SW480 (cell line): Measurements from ENCODE around the gene FHOD3.

Source experiments
- DNase-seq: peaks from one replicate; pipeline ENCODE4 v3.0.0-alpha.2; 2016; ENCODE audit warnings: low spot score

Gene FHOD3

DNA sequence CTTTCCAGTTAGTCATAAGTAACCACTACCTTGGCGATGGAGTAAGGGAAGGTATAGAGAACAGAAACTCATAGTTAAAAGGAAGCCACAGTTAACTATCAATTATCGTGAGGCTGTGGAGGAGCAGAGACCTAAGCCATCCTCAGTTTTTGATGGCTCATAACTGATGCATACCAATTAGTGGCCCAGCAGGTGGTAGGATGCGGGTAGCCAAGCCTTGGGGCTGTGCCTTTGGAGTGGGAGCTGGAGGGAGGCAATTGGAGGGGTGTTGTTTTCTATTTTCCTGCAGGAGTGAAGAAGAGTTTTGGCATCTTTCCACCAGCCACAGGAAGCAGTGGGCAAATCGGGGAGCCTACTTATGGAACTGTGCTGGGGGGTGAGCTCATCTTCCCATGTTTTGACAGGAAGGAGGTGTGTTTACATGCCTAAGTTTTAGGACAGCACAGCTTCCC, 336.5 kb downstream of the FHOD3 start:
- no peak for DNase-seq

DNA sequence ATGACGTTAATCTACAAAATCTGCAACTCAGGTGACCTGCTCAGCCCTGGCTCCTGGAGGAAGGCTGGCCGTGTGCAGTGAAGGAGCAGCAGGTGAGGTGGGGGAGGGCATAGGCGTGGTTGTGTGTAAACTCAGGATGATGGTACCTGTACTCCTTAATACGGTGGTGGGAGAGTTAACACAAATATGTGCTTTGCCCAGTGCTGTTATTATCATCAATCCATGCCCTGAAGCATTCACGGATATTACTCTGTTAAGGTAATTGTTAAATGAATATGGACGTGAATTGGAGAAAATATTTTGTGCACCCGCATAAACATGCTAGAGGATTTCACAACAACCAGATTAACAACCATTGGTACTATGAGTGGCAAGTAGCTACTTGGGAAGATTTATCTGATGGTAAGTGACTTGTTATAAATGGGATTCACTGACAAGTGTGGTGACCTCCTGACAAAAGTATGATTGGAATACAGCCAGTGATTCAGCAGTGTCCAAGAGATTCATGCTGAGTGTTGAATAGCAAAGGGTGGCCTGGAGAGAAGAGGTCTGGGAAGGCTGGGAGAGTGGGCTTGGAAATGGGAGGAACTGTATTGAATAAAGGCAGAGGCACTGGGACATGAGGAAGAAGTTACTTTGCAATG, 337.2 kb downstream of the FHOD3 start:
- no peak for DNase-seq

DNA sequence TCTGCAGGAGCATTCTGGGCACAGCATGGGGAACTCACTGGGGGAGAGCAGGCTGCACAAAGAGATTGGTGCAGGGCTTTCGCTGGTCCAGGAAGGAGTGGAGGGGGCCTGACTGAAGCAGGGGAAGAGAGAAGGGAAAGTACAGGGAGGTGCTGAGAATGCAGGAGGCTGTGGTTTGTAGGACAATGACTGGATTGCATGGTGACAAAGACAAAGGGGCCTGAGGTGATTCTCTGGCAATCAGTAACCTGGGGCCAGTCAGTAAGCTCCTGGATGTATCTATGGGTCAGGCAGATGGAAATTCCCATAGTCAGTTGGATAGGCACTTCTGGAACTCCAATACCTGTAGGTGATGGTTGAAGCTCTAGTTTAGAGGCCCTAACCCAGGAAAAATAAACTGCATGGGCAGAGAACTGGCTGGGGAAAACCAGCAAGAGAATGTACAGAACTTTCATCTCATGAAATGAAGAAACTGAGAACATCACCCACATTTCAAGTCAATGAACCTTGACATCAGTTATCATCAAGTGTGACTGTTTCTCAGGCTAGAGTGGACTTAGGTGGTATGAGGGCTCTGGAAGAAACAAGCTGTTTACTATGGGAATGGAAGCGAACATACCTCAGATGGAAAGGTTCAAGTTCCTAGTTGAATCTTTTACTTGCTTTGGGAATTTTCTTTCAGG, 338.0 kb downstream of the FHOD3 start:
- no peak for DNase-seq

DNA sequence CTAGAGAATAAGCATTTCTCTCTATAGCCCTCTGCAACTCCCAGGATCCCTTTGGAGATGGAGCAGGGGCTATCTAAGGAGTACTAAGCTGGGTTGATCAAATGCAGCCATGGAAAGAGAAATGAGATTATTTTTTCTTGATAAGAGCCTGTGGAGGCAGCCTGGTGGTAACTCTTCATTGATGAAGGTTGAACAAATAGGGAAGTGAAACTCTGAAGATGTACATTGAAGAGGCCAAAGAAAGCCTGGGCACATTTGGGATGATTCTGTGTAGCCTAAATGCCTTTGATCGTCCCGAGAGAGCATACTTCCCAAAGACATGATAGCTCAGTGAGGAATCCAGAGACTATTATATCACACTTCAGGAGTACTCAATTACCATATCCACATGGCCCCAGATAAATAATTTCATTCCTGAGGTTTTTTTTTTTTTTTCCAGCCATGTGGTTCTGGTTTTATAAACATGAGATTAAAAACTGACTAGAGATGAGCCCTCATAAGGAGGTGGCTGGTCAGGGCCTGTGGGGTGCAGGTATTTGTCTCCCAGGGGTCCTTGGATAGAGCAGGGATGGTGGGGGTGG, 338.8 kb downstream of the FHOD3 start:
- no peak for DNase-seq

DNA sequence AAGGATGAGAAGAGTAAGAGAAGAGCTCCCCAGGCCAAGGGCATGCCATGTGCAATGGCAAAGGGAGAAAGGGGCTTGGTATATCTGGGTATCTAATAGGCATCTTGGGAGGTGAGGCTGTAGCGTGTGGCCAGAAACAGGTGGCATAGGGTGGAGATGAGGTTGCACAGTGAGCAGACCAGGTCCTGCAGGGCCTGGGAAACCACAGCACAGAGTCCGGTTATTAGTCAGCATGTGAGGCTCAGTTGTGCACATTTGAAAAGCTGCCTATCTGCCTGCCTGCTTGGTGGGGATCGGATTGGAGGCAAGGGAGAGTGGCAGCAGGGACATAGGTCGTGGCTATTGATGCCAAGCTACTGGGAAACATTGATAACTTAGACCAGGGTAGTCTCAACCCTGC, 340.7 kb downstream of the FHOD3 start:
- DNase-seq = no peak

DNA sequence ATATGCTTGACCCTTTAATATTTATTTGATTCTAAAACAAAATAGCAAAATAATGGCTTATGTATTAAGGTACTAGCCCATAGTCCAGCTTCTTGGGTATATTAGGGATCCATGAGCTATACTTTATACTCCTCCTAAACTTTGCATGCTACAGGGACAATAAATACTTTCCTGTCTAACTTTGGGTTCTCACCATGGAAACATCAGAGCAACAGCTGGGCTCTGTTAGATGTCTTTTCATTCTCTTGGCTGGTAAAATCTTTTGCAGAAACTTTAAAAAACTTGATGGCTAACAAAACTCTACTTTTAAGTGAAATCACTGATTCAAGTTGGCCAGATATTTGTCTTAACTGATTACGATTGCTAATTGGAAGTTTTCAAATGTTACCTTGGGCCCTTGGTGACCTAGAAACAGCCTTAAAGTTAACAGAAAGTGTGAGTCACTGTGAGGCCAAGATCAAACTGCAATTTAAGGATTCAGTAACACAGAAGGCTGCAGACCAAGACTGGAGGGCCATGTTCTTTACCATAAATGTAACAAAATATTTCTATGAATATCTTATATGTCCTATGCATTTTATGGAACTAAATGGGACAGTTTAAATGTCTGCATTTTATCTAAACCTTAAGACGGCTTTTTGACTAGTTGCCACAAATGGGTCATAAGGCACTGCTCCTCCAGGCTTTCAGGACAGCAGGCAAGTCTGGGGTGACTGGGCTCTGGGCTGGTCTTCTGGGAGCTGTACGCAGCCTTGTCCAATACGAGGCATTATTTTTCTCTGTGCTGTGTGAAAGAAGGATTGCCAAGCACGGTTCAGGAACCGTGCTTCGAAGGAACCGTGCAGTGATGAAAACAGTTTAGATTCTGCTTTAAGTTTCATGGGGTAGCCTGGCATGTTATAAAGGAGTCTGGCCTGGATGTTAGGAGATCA, 342.8 kb downstream of the FHOD3 start:
- DNase-seq = no peak

DNA sequence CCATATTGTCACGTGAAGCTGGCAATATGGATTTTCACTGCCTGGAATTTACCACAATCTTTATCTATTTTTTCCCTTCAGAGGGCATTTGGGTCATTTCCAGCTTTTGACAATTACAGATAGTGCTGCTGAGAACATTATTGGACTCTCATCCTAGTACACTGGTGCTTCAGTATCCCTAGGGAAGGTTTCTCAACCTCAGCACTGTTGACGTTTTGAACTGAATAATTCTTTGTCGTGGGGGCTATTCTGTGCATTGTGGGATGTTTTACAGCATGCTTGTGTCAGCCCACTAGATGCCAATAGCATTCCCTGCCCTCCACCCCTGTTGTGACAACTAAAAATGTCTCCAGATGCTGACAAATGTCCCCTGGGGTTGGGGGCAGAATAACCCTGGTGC, 345.5 kb downstream of the FHOD3 start:
- no peak for DNase-seq

DNA sequence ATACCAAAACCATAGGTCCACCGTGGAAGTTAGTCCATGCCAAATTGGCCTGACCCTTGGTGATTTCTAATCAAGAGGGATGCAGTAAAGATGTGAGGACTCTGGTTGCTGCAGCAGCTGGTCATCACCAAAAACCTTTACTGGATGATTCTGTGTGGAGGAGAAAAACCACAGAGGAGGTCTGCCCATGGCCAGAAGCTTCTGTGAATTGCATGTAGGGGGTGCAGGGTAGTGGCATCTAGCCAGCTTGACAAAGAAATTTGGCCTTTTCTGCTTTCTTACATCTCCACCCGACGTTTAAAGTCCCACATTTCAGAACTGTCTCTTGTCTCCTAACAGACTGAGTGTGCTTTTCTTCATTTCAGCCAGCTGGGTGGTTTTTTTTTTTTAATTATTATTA, 351.3 kb downstream of the FHOD3 start:
- no peak for DNase-seq

DNA sequence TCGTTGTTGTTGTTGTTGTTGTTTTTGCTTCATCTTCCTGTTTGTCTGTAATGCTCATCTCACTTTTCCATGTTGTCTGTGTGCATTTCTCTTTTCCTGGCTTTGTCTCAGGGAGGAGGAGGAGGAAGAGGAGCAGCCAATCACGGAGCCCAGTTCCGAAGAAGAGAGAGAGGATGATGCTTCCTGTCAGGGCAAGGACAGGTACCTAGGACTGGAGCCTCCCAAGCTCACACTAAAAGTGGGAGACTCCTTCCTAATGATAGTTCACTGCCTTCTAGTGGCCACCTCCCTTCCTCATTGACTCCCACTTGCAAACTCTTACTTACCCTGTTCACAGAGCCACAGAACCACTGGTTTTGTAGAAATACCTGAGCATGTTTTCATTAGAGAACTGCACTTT, 351.7 kb downstream of the FHOD3 start:
- no peak for DNase-seq

DNA sequence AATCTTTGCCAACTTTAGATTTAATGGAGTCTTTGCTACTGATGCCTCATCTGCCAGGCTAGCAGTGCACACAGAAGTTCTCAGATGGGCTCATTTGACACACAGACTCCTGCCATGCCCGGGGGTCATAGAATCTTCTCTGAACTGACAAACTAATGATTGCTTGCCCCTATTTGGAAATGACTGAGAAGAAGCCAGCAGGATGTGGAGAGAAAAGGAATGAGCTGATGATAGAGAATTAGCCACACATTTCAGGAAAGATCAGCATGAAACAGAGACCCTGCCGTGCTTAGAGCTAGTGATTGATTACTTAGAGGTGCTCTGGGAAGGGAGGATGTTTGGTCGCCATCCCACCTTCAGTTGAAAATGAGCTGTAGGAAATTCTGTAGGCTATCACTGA, 352.8 kb downstream of the FHOD3 start:
- DNase-seq = no peak

DNA sequence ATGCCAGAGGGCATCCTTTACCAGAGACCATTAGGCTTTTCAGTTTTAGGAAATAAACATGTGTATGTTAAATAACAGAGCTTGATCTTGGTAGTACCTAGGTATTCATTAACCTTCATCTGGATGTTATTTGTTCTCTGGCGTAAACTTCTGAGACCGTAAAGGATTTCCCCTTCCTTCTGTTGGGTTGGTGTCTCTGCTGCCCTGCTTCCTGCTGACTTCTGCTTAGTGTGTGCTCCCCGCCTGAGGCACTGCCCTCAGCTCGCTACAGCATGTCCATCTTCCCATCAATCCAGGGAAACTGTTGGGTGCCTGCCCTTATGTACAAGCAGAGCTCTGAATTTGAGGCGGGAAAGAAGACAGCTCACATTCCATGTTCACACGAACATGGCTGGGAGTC, 353.4 kb downstream of the FHOD3 start:
- DNase-seq = no peak

DNA sequence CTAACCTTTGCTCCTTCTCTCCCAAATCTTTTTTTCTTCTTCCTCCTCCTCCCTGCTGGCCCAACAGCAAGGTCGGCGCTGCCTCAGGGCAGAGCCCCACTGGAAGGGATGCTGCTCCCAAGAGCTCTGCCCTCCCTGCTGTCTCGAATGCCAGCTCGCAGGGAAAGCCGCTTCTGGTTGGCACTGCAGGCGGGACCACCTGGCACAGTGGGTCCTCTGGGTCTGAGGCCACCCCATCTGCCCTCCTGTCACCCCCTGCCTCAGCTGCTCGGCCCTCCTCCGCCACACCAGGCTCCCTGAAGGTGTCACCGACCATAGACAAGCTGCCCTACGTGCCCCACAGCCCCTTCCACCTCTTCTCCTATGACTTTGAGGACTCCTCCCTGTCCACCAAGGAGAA, 355.0 kb downstream of the FHOD3 start:
- no peak for DNase-seq

DNA sequence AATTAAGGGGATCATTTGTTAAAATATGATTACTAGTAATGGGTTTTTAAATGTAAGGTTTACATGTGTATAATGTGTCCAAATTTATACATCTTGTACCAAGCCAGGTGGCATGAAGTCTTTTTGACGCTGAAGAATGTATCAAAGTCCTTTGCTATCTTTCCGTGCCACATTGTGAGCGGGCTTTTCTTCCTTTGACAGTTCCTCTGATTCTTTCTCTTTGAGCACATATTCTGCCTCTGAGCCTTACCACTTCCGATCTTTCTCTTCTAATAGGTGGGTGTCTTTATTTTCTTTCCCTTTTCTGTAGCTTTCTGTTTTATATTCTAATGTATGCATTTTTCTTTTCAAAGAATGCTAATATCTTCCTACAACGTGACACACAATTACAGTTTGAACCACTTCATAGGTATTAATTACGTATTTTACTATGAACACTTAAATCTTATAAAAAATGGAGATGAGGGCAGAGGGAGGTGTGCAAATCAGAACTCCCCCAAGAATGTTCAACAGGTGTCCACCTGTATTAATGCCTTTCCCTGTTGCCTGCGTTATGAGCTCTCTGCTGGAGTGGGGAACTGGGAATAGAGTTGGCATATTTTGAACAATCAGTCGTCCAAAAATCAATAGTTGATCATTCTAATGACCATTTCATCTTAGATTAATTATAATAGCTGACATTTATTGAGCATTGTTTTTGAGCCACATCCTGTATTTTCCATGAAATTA, 355.8 kb downstream of the FHOD3 start:
- DNase-seq = no peak

DNA sequence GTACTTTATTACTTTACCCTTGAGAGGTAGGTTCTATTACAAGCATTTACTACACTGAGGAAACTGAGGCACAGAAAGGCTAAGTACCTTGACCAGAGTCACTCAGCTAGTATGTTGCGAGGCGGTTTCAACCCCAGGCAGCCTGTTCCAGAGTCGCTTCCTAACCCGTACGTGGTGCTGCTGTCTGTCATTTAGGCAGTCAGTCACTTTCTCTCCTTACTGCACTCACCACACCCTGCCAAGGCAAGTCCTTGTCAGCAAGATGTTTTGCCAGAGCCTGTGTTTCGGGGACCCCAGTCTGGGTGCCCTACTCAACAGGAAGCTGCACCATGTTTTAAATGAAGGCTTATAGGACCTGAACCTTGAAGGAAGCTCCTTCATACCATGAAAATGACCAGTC, 356.4 kb downstream of the FHOD3 start:
- no peak for DNase-seq

DNA sequence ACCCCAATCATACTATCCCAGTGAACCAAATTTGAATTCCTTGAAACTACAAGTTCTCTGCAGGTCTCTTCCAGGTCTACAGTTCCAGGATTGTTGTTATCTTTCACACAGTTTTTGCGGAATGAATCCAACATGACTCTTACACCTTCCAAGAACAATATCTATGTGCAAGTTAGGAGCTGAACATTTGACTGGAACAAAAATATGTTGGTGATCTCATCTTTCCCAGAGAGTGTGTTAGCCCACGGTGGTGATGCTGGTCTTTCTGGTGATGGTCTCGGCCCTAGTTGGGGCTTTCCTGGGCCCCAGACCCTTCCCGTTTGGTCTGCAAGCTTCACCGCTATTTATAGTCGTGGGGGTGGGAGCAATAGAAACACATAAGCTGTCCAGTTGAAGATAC, 357.6 kb downstream of the FHOD3 start:
- no peak for DNase-seq

DNA sequence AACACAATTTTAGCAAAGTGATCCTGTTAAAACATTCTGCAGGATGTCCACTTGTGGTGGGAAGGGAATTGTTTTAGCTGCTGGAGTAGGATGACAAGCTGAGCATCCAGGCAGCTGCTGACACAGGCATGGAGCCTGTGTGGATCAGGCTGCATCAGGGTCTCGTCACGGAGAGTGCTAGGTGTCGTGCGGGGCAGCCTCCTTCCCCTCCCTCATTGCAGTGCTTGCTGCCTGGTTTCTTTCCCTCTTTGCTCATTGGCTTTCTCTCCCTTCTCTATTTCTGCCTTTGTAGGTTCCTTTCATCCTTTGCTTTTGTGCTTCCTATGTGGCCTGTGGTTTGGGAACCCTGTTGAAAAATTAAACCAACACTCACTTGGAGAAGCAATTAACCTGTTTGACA, 358.4 kb downstream of the FHOD3 start:
- DNase-seq = no peak

DNA sequence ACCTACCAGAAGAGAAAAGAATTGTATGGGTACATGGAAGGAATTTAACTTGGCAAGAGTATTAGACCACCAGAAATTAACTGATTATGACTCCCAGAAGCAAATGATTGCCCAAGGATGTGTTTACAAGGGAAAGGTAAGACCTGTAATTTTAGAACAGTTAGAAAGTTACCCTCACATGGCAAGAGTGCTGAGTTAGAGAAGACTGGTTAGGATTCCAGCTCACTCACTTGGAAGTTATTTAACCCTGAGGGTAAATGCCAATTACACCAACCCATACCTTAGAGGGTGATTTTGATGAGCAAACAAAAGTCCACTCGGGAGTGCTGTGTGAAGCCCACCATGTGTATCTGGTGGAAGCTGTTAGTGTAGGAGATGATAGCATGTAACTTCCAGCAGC, 361.1 kb downstream of the FHOD3 start:
- no peak for DNase-seq

DNA sequence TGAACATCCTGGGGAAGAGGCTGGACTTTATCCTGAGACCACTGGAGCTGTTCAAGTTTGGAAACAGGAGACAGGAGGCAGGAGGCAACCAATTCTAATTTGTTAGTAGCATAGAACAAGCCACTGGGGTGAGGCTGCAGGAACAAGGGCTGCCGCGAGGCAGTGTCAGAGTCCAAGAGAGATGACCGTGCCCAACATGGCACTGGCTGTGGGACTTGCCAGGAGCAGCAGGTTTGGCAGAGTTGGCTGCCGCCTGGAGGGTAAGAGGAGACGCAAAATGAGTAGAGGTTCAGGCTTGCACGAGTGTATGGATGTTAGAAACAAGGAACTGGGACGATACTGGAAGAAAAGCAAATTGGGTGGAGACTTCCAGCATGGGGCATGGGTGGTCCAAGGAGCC, 362.8 kb downstream of the FHOD3 start:
- DNase-seq = no peak

DNA sequence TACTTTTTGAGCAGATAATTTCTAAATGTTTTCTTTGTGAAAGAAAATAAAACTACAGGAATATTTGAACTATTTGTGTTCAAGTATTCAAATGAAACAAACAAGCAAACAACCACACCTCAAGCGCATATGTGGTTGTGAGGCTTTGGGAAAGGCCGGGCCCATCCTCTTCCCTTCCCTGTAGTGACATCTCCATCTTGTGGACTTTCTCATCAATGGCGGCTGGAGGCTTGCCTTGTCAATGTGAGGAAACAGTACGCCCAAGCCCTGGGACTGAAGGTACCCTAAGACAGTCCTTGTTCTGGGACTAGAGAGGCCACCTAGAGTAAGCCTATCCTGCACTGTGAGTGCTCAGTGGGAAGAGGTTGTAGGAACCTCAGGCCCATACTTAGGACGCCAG, 364.5 kb downstream of the FHOD3 start:
- DNase-seq = no peak

DNA sequence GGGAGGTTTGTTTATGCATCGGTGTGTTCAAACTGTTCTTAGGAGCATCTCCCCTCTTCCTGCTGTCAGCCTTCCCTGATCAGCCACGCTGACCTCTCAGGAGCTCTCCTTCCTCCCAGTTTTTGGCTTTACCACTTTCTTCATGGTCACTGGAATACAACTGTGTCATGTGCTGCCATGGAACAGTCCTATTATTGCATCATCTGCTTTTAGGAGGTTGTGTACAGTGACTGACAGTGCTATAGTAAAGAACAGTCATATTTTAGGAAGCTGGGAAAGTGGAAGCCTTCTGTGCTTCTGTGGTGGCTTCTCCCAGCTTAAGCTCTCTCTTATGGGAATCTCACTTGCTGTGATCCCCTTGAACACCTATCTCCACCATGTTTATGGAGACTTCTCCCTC, 365.8 kb downstream of the FHOD3 start:
- DNase-seq = no peak

DNA sequence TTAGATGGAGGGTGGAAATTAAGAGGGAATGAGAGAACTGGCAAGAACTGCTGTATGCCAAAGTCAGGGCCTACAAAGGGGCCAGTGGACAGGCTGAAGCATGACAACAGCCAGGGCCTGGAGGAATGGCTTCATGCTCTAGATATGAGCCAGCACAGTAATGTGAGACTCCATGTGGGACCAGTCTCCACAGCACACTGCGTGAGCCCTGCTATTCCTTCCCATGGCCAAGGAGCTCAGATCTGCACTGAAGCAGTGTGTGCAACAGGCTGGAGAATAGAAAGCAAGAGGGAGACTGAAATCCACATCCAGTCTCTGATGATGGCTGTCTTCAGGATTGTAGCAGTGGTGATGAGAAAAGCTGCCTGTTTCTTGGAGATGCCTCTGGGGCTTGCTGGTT, 368.4 kb downstream of the FHOD3 start:
- no peak for DNase-seq

DNA sequence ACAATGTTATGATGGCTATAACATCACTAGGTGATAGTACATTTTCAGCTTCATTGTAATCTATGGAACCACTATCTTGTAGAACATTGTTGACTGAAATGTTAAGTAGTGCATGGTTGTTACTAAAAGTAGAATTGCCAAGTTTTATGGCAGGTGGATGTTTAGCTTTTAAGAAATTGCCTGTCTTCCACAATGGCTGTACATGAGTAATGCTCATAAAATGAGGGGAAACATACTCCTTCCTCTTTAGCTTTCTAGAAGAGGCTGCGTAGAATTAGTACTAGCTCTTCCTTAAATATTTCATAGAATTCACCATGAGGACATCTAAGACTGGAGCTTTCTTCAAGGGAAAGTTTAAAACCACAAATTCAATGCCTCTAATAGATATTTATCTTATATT, 370.3 kb downstream of the FHOD3 start:
- no peak for DNase-seq
